HEK293 (cell line): Measurements from ENCODE around the gene CNOT2.

Source experiments
- HOXD13 ChIP-seq: sonication (generic); formaldehyde crosslinking; IDR thresholded peaks from 2 replicates; pipeline ENCODE4 v1.8.0; 2022; ENCODE audit warnings: missing genetic modification reagents, borderline replicate concordance
- ZFP41 ChIP-seq: fragments of 450-650 bp; formaldehyde crosslinking; IDR thresholded peaks from 2 replicates; pipeline ENCODE4 v1.5.1; 2016; ENCODE audit warnings: missing biosample characterization, missing genetic modification characterization, borderline replicate concordance
- TF ChIP-seq, protein P1 (sequence below): fragments of 450-650 bp; formaldehyde crosslinking; IDR thresholded peaks from 2 replicates; pipeline ENCODE4 v1.5.1; 2016; ENCODE audit warnings: missing biosample characterization, missing genetic modification characterization

DNA sequence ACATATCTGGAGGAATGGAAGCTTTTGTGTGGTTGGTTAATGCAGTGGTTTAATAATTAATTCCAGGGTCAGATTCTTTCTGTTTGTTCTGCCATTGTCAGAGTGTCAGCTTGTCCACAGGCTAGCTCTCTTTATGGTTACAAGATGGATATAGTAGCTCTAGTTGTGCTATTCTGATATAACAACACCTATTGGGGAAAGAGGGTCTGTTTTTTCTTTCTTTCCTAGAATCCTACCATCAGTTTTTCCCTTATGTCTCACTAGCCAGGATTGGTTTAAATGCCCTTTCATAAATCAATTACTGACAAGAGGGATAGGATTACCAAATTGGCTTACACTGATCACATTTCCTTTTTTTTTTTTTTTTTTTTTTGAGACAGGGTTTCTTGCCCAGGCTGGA, 27.8 kb downstream of the CNOT2 start:
- no peak for TF ChIP-seq HOXD13
- TF ChIP-seq ZFP41: no peak
- TF ChIP-seq, protein P1, sequence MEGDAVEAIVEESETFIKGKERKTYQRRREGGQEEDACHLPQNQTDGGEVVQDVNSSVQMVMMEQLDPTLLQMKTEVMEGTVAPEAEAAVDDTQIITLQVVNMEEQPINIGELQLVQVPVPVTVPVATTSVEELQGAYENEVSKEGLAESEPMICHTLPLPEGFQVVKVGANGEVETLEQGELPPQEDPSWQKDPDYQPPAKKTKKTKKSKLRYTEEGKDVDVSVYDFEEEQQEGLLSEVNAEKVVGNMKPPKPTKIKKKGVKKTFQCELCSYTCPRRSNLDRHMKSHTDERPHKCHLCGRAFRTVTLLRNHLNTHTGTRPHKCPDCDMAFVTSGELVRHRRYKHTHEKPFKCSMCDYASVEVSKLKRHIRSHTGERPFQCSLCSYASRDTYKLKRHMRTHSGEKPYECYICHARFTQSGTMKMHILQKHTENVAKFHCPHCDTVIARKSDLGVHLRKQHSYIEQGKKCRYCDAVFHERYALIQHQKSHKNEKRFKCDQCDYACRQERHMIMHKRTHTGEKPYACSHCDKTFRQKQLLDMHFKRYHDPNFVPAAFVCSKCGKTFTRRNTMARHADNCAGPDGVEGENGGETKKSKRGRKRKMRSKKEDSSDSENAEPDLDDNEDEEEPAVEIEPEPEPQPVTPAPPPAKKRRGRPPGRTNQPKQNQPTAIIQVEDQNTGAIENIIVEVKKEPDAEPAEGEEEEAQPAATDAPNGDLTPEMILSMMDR (tag by site-specific recombination): no peak
